ENCODE measurements around the gene IL1RN. TPM values are rescaled to one million over a fixed set of nuclear protein-coding genes. Genes with fewer than 3 reads are reported as not detected.

IL1RN gene
- total RNA-seq, 1 experiment from 2014 or later, result not detected

DNA sequence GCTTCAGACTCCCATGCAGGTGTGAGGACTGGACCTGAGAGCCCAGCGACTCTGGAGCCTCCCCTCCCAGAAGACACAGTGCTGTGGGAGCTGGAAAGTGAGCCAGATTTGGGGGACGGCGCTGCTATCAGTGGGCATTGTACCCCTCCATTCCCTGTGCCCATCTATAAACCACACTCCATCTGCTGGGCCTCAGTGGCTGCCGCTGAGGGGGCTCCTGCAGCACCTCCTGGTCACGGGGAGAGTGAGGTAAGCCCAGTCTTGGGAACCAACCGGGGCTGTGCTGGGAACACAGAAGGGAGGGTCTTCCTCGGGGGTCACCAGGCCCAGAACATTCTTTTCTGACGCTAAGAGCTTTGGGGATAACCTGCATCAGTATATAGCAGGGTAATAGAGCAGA, 55.9 kb downstream of the IL1RN start:
- Histone ChIP-seq H3K9me3 (ENCODE audit: control insufficient read depth, insufficient read depth, low read depth, low read length) (no peaks in the 10 kb centered on the region), H3K27ac (ENCODE audit: low read length) (no peak overlapping the region), H3K4me3 (ENCODE audit: low read depth in 2 of 2, low read length in 2 of 2) (no peak overlapping the region), H3K36me3 (ENCODE audit: control insufficient read depth, insufficient read depth, low read length) (no peaks in the 10 kb centered on the region), H3K4me1 (ENCODE audit: control insufficient read depth, insufficient read depth, low read length) (no peaks in the 10 kb centered on the region), H3K27me3 (ENCODE audit: control insufficient read depth, insufficient read depth, low read length) (no peaks in the 10 kb centered on the region)
- no peak for DNase-seq (ENCODE audit: low read depth, low spot score)
- ATAC-seq, result no peak
- intact Hi-C loops (cut with micrococcal nuclease; ENCODE audit: unreplicated experiment) (no loop called here), in situ Hi-C loops (cut with HindIII; ENCODE audit: low pct_unique_long_range_greater_than_20kb, low sequenced_read_pairs) (no loop called here)
- no TSS peak for BruUV-seq (replicated peaks)
- ChIA-PET CTCF (interaction anchor here (1.4 kb wide), 1 partner anchor 45 kb away, joined by 3 read pairs; no protein-coding TSS in a partner anchor), POLR2A (no interaction called here)
- no peak for TF ChIP-seq SIN3A (IDR thresholded peaks at IDR 0.05; ENCODE audit: borderline replicate concordance, insufficient read depth, low read depth, low read length)
- TF ChIP-seq, protein P1, sequence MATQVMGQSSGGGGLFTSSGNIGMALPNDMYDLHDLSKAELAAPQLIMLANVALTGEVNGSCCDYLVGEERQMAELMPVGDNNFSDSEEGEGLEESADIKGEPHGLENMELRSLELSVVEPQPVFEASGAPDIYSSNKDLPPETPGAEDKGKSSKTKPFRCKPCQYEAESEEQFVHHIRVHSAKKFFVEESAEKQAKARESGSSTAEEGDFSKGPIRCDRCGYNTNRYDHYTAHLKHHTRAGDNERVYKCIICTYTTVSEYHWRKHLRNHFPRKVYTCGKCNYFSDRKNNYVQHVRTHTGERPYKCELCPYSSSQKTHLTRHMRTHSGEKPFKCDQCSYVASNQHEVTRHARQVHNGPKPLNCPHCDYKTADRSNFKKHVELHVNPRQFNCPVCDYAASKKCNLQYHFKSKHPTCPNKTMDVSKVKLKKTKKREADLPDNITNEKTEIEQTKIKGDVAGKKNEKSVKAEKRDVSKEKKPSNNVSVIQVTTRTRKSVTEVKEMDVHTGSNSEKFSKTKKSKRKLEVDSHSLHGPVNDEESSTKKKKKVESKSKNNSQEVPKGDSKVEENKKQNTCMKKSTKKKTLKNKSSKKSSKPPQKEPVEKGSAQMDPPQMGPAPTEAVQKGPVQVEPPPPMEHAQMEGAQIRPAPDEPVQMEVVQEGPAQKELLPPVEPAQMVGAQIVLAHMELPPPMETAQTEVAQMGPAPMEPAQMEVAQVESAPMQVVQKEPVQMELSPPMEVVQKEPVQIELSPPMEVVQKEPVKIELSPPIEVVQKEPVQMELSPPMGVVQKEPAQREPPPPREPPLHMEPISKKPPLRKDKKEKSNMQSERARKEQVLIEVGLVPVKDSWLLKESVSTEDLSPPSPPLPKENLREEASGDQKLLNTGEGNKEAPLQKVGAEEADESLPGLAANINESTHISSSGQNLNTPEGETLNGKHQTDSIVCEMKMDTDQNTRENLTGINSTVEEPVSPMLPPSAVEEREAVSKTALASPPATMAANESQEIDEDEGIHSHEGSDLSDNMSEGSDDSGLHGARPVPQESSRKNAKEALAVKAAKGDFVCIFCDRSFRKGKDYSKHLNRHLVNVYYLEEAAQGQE (IDR thresholded peaks at IDR 0.05; ENCODE audit: insufficient read depth in 1 of 2, low read depth in 2 of 2, low read length in 1 of 2), result no peak
- no peak for TF ChIP-seq POLR2AphosphoS5 (IDR thresholded peaks at IDR 0.05; ENCODE audit: low read depth, low read length)
- TF ChIP-seq, protein P2, sequence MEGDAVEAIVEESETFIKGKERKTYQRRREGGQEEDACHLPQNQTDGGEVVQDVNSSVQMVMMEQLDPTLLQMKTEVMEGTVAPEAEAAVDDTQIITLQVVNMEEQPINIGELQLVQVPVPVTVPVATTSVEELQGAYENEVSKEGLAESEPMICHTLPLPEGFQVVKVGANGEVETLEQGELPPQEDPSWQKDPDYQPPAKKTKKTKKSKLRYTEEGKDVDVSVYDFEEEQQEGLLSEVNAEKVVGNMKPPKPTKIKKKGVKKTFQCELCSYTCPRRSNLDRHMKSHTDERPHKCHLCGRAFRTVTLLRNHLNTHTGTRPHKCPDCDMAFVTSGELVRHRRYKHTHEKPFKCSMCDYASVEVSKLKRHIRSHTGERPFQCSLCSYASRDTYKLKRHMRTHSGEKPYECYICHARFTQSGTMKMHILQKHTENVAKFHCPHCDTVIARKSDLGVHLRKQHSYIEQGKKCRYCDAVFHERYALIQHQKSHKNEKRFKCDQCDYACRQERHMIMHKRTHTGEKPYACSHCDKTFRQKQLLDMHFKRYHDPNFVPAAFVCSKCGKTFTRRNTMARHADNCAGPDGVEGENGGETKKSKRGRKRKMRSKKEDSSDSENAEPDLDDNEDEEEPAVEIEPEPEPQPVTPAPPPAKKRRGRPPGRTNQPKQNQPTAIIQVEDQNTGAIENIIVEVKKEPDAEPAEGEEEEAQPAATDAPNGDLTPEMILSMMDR (IDR thresholded peaks at IDR 0.05), result no peak
- no peak for TF ChIP-seq TCF7L2 (IDR thresholded peaks at IDR 0.05; ENCODE audit: low read depth, low read length)

Other genes with a start within 250 kb of the IL1RN start
- gene IL37, start 216.4 kb upstream of the IL1RN start, total RNA-seq (2021; ENCODE audit: unreplicated experiment), result not detected
- not detected for gene IL36G, start 149.6 kb upstream of the IL1RN start, total RNA-seq (2021; ENCODE audit: unreplicated experiment)
- gene IL36A, start 122.1 kb upstream of the IL1RN start, total RNA-seq (2021; ENCODE audit: unreplicated experiment), result not detected
- not detected for gene IL36B, start 74.7 kb upstream of the IL1RN start, total RNA-seq (2021; ENCODE audit: unreplicated experiment)
- not detected for gene IL36RN, start 68.4 kb upstream of the IL1RN start, total RNA-seq (2021; ENCODE audit: unreplicated experiment)
- gene IL1F10, start 59.6 kb upstream of the IL1RN start, total RNA-seq (2021; ENCODE audit: unreplicated experiment), result not detected
- gene PSD4, start 46.4 kb downstream of the IL1RN start, total RNA-seq (2021; ENCODE audit: unreplicated experiment), result 3.6 TPM
- 0.15 TPM for gene PAX8, start 151.3 kb downstream of the IL1RN start, total RNA-seq (2021; ENCODE audit: unreplicated experiment)